GM19025 (cell line): ENCODE results near the gene DNAJA4.
"Not testable (repeated sequence)": the region's sequence is repeated elsewhere in the genome, so short reads cannot be mapped to it uniquely, and the experiment has no call there.

ENCODE experiments used
- ATAC-seq: cut with Tn5 transposase; IDR thresholded peaks from one replicate; pipeline ENCODE4 v1.9.1; 2021; ENCODE audit warnings: mild to moderate bottlenecking, low read depth, moderate library complexity; ENCODE audit not compliant: unreplicated experiment

The DNAJA4 gene

GRCh38 chr15:78243491-78243941 lies 20.8 kb upstream of the DNAJA4 start:
- no peak for ATAC-seq

- no peak for ATAC-seq
Measured at GRCh38 chr15:78244101-78244500, 20.3 kb upstream of the DNAJA4 start.

- ATAC-seq: no peak
Measured at GRCh38 chr15:78244893-78245292, 19.5 kb upstream of the DNAJA4 start.

- ATAC-seq: not testable (repeated sequence)
Measured at GRCh38 chr15:78245392-78245791, 19.0 kb upstream of the DNAJA4 start.

- not testable (repeated sequence) for ATAC-seq
Measured at GRCh38 chr15:78245976-78246620, 18.3 kb upstream of the DNAJA4 start.

GRCh38 chr15:78247911-78248310 lies 16.5 kb upstream of the DNAJA4 start:
- ATAC-seq: no peak

GRCh38 chr15:78249131-78249530 lies 15.2 kb upstream of the DNAJA4 start:
- ATAC-seq: no peak

GRCh38 chr15:78251136-78251535 lies 13.2 kb upstream of the DNAJA4 start:
- no peak for ATAC-seq

GRCh38 chr15:78255421-78256043 lies 8.8 kb upstream of the DNAJA4 start:
- ATAC-seq: no peak

- no peak for ATAC-seq
Measured at GRCh38 chr15:78256044-78256437, 8.3 kb upstream of the DNAJA4 start.

GRCh38 chr15:78257681-78258080 lies 6.7 kb upstream of the DNAJA4 start:
- no peak for ATAC-seq

GRCh38 chr15:78259232-78259631 lies 5.1 kb upstream of the DNAJA4 start:
- no peak for ATAC-seq

GRCh38 chr15:78260489-78260888 lies 3.9 kb upstream of the DNAJA4 start:
- ATAC-seq: no peak

GRCh38 chr15:78261062-78261461 lies 3.3 kb upstream of the DNAJA4 start:
- no peak for ATAC-seq

GRCh38 chr15:78263351-78263781 lies 996 bp upstream of the DNAJA4 start:
- ATAC-seq: no peak

GRCh38 chr15:78263907-78264303 lies 457 bp upstream of the DNAJA4 start:
- ATAC-seq: no peak

GRCh38 chr15:78265137-78265460 lies 737 bp downstream of the DNAJA4 start:
- ATAC-seq: no peak

- ATAC-seq: no peak
Measured at GRCh38 chr15:78265752-78266224, 1.4 kb downstream of the DNAJA4 start.

GRCh38 chr15:78266229-78266628 lies 1.9 kb downstream of the DNAJA4 start:
- no peak for ATAC-seq

- no peak for ATAC-seq
Measured at GRCh38 chr15:78266806-78267205, 2.4 kb downstream of the DNAJA4 start.

- no peak for ATAC-seq
Measured at GRCh38 chr15:78272316-78272715, 8.0 kb downstream of the DNAJA4 start.

GRCh38 chr15:78272776-78273175 lies 8.4 kb downstream of the DNAJA4 start:
- ATAC-seq: no peak
